ENCODE measurements around the gene RIC8B. TPM values are rescaled to one million over a fixed set of nuclear protein-coding genes. Genes with fewer than 3 reads are reported as not detected.

RIC8B gene
- total and polyA plus RNA-seq, 2 of the 13 experiments (the other 11 are each of a cell fraction or from before 2014, with no cell fraction given): 5.1 to 7.5 TPM

DNA sequence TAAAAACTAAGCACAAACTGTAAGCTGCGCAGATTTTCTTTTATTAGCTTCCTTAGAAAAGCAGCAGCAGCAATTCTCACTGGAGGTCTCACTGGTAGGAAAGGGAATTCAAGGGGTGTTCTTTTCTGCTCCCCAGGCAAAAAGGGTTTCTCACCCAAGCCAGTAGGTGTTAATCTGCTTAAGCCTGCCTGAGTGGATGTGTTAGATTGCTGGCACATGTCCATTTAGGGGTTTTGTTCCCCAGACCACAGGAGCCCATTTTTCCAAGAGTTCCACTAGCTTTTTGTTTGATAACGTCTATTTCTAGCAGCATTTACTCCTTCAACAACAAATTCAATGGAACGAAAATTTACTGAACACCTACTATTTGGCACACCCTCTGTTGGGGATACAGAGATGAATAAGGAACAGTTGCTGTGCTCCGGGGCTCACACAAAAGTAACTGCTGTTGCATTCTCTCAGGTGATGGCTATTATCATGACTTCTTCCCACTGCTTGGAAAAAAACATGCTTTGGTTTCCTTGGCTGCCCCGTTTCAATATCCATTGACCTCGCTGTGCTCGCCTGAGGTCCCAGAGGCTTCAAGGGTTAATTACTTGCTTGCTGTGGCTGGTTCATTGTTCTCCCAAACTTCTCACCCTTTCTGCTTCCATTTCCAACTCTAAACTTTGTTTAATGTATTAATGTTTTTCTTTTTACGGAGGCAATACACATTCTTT lies 31.1 kb upstream of the RIC8B start:
- ChIA-PET CTCF (ENCODE audit: low intra/inter-chr PET ratio, low total read pairs) (no interaction called here), POLR2A (no interaction called here)
- peaks cover 14% of the 10 kb centered on the region for H3K4me1 ChIP-seq (ENCODE audit: insufficient read depth, low read length)
- no peaks in the 10 kb centered on the region for H3K36me3 ChIP-seq (replicated peaks in 1 of 2; ENCODE audit: control insufficient read depth in 1 of 2, insufficient read depth in 2 of 2, low read length in 2 of 2)
- no peaks in the 10 kb centered on the region for H3K79me2 ChIP-seq (ENCODE audit: insufficient read depth, low read length)
- H3K27ac ChIP-seq (ENCODE audit: extremely low read length, insufficient read depth, low read length): no peak overlapping the region
- no peak for DNase-seq (ENCODE audit: low spot score)
- no peak for ATAC-seq
- no peaks in the 10 kb centered on the region for H3K9me3 ChIP-seq (ENCODE audit: low read length)
- H3K9ac ChIP-seq (ENCODE audit: insufficient read depth, low read depth, low read length): no peak overlapping the region
- in situ Hi-C loops (cut with HindIII; ENCODE audit: extremely low pct_ligation_motif_present, low pct_unique_long_range_greater_than_20kb): no loop called here
- no peak overlapping the region for H2AFZ ChIP-seq (ENCODE audit: low read length)
- H3K4me3 ChIP-seq (replicated peaks in 1 of 3; ENCODE audit: insufficient read depth in 1 of 3, low read depth in 2 of 3, low read length in 3 of 3): no peak overlapping the region
- WGBS (ENCODE audit: low lambda C conversion rate): 50% methylated on average over 8 of the region's 8 CpGs
- BruUV-seq (replicated peaks): no TSS peak
- no peak overlapping the region for H3K4me2 ChIP-seq (ENCODE audit: low read depth, low read length)
- no peaks in the 10 kb centered on the region for H4K20me1 ChIP-seq (ENCODE audit: insufficient read depth, low read length)
- no peaks in the 10 kb centered on the region; a peak in 1 of 5 replicates for H3K27me3 ChIP-seq (ENCODE audit: control insufficient read depth in 1 of 2, insufficient read depth in 2 of 2, low read length in 2 of 2)
- intact Hi-C loops (cut with micrococcal nuclease; ENCODE audit: unreplicated experiment): no loop called here
- TF ChIP-seq MAZ (IDR thresholded peaks at IDR 0.05; ENCODE audit: borderline replicate concordance, low read depth, low read length) (no peak), MAZ (CRISPR knock-in tag; IDR thresholded peaks at IDR 0.05; ENCODE audit: low read depth) (no peak), CHD4 (IDR thresholded peaks at IDR 0.05; ENCODE audit: borderline replicate concordance, low read length) (no peak), ARID3A (IDR thresholded peaks at IDR 0.05; ENCODE audit: low read depth, low read length) (no peak), ZNF75D (CRISPR knock-in tag; IDR thresholded peaks at IDR 0.05; ENCODE audit: borderline replicate concordance) (no peak), PCBP2 (optimal IDR thresholded peaks at IDR 0.05; ENCODE audit: low read depth, low read length, poor library complexity, severe bottlenecking) (no peak), ZNF335 (CRISPR knock-in tag; IDR thresholded peaks at IDR 0.05) (no peak), HES4 (CRISPR knock-in tag; IDR thresholded peaks at IDR 0.05; ENCODE audit: borderline replicate concordance) (no peak), GLMP (CRISPR knock-in tag; IDR thresholded peaks at IDR 0.05; ENCODE audit: borderline replicate concordance) (no peak), ZNF12 (CRISPR knock-in tag; IDR thresholded peaks at IDR 0.05) (no peak), SCMH1 (CRISPR knock-in tag; IDR thresholded peaks at IDR 0.05; ENCODE audit: borderline replicate concordance) (no peak), ZNF317 (CRISPR knock-in tag; IDR thresholded peaks at IDR 0.05) (no peak), KDM1A (CRISPR knock-in tag; IDR thresholded peaks at IDR 0.05) (no peak)
- TF ChIP-seq, protein P1, sequence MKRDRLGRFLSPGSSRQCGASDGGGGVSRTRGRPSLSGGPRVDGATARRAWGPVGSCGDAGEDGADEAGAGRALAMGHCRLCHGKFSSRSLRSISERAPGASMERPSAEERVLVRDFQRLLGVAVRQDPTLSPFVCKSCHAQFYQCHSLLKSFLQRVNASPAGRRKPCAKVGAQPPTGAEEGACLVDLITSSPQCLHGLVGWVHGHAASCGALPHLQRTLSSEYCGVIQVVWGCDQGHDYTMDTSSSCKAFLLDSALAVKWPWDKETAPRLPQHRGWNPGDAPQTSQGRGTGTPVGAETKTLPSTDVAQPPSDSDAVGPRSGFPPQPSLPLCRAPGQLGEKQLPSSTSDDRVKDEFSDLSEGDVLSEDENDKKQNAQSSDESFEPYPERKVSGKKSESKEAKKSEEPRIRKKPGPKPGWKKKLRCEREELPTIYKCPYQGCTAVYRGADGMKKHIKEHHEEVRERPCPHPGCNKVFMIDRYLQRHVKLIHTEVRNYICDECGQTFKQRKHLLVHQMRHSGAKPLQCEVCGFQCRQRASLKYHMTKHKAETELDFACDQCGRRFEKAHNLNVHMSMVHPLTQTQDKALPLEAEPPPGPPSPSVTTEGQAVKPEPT (CRISPR knock-in tag; IDR thresholded peaks at IDR 0.05; ENCODE audit: low read depth): no peak
- no peak for FAIRE-seq

Data from HepG2 (cell line).